Sigmoid colon (tissue), 7 donors: Measurements from ENCODE around the gene OR8D2. TPM values are rescaled to one million over a fixed set of nuclear protein-coding genes. Genes with fewer than 3 reads are reported as not detected.

Experiments used
- DNase-seq: peaks from one replicate; pipeline ENCODE4 v3.0.0-alpha.2; 2019
- H3K27ac ChIP-seq, 4 donors: fragments of 200-600 bp; sonication (generic); one replicate each; pipeline ENCODE4 v1.5.1; 2016 to 2019; ENCODE audit warnings: mild to moderate bottlenecking in 1 of 4
- H3K27me3 ChIP-seq, 3 donors: fragments of 200-600 bp; sonication (generic); one replicate each; pipeline ENCODE4 v1.5.1; 2019; ENCODE audit warnings: mild to moderate bottlenecking in 1 of 3
- H3K36me3 ChIP-seq, 4 donors: fragments of 200-600 bp; sonication (generic); one replicate each; pipeline ENCODE4 v1.5.1; 2016 to 2019
- H3K4me1 ChIP-seq, 4 donors: fragments of 200-600 bp; sonication (generic); one replicate each; pipeline ENCODE4 v1.5.1; 2017 to 2019
- H3K4me3 ChIP-seq, 4 donors: fragments of 200-600 bp; sonication (generic); one replicate each; pipeline ENCODE4 v1.5.1; 2017 to 2019; ENCODE audit warnings: mild to moderate bottlenecking in 2 of 4, moderate library complexity in 1 of 4
- H3K9me3 ChIP-seq, 4 donors: fragments of 200-600 bp in 3 of 4; sonication (generic) in 3 of 4; one replicate each; pipeline versions ENCODE4 v1.5.1 to v1.6.1; 2013 to 2019
- CTCF ChIP-seq, 4 experiments: fragments of 450-650 bp in 3 of 4; fragments of 200-600 bp in 1 of 4; IDR thresholded peaks; one replicate each; pipeline ENCODE4 v1.5.1; 2016 to 2019; ENCODE audit warnings: antibody characterized with exemption in 4 of 4, mild to moderate bottlenecking in 3 of 4, moderate library complexity in 2 of 4
- EP300 ChIP-seq, 4 donors: sonication (generic); formaldehyde crosslinking; IDR thresholded peaks; one replicate each; pipeline ENCODE4 v1.6.1; 2017; ENCODE audit warnings: antibody characterized with exemption in 4 of 4
- POLR2A ChIP-seq, 2 donors: fragments of 450-650 bp; IDR thresholded peaks; one replicate each; pipeline ENCODE4 v1.6.1; 2016; ENCODE audit warnings: antibody characterized with exemption in 2 of 2, mild to moderate bottlenecking in 2 of 2, moderate library complexity in 2 of 2
- POLR2AphosphoS5 ChIP-seq, 4 donors: sonication (generic); formaldehyde crosslinking; IDR thresholded peaks; one replicate each; pipeline ENCODE4 v1.6.1; 2017; ENCODE audit warnings: antibody characterized with exemption in 4 of 4
- whole genome bisulfite sequencing, 2 donors: extraction: QIAGEN DNeasy Blood & Tissue Kit; methylation state at CpG; one replicate each; pipeline ENCODE4 v1.1.7; 2013; 5-methylcytosine and 5-hydroxymethylcytosine counted together
- intact Hi-C: fragments of 100-400 bp; cut with DNase I; formaldehyde crosslinking; loops from one replicate; pipeline ENCODE4 v1.15.1; 2023
- polyA plus RNA-seq, 3 donors: library from polyadenylated mRNA; stranded (reverse); fragments of 200-250 nt; gene quantifications; one replicate each; pipeline ENCODE4 v1.2.3, GENCODE V29; 2013
- total RNA-seq, 4 donors: library from RNA; depleted of rRNA; stranded (reverse); fragments of >200 nt; gene quantifications; one replicate each; pipeline ENCODE4 v1.1.0, GENCODE V29; 2016
- donor health status: healthy with polysubstance abuse.
- donor health status: Bipolar disorder and iron deficiency.
- donor health status: healthy.

OR8D2 gene
- total RNA-seq (not detected), polyA plus RNA-seq (not detected)

- no peak for TF ChIP-seq CTCF (IDR thresholded peaks at IDR 0.05)
- TF ChIP-seq EP300 (IDR thresholded peaks at IDR 0.05): no peak
- TF ChIP-seq POLR2A (IDR thresholded peaks at IDR 0.05): no peak
- TF ChIP-seq POLR2AphosphoS5 (IDR thresholded peaks at IDR 0.05): no peak
- intact Hi-C loops: no loop called here
- no peaks in the 10 kb centered on the region for H3K27me3 ChIP-seq
- H3K4me1 ChIP-seq: no peaks in the 10 kb centered on the region
- no peaks in the 10 kb centered on the region for H3K9me3 ChIP-seq
- no peak within 1 kb of the TSS for H3K4me3 ChIP-seq
- no peak for DNase-seq
- no peaks in the 10 kb centered on the region for H3K36me3 ChIP-seq
- 62 to 78% methylated on average over 1 of the region's 1 CpG for WGBS, 2 donors
- H3K27ac ChIP-seq: no peak within 1 kb of the TSS
Measured at GRCh38 chr11:124320097-124320496, at the start of gene OR8D2. OR8D2 (minus strand) TSS chr11:124320197; CDS start chr11:124320197, 0 bp downstream.

- Histone ChIP-seq H3K27me3 (no peaks in the 10 kb centered on the region), H3K36me3 (no peaks in the 10 kb centered on the region), H3K9me3 (no peaks in the 10 kb centered on the region), H3K27ac (no peak overlapping the region), H3K4me1 (no peaks in the 10 kb centered on the region), H3K4me3 (no peak overlapping the region)
- 34 to 35% methylated on average over 2 of the region's 2 CpGs for WGBS, 2 donors
- intact Hi-C loops: no loop called here
- no peak for DNase-seq
- TF ChIP-seq POLR2AphosphoS5 (IDR thresholded peaks at IDR 0.05) (no peak), POLR2A (IDR thresholded peaks at IDR 0.05) (no peak), EP300 (IDR thresholded peaks at IDR 0.05) (no peak), CTCF (IDR thresholded peaks at IDR 0.05) (no peak)
Measured at GRCh38 chr11:124359566-124359965, 39.6 kb upstream of the OR8D2 start.

GRCh38 chr11:124346311-124346955 is 26.4 kb upstream of the OR8D2 start:
- no peaks in the 10 kb centered on the region for H3K4me1 ChIP-seq
- no peak for TF ChIP-seq POLR2A (IDR thresholded peaks at IDR 0.05)
- WGBS, 2 donors: 29 to 38% methylated on average over 3 of the region's 3 CpGs
- no peaks in the 10 kb centered on the region for H3K27me3 ChIP-seq
- H3K36me3 ChIP-seq: no peaks in the 10 kb centered on the region
- H3K9me3 ChIP-seq: no peaks in the 10 kb centered on the region
- no peak overlapping the region for H3K4me3 ChIP-seq
- intact Hi-C loops: no loop called here
- no peak for DNase-seq
- H3K27ac ChIP-seq: no peak overlapping the region

- Histone ChIP-seq H3K27me3 (no peaks in the 10 kb centered on the region), H3K36me3 (no peaks in the 10 kb centered on the region), H3K4me1 (no peaks in the 10 kb centered on the region), H3K9me3 (no peaks in the 10 kb centered on the region), H3K27ac (no peak overlapping the region), H3K4me3 (no peak overlapping the region)
- no peak for DNase-seq
- TF ChIP-seq POLR2A (IDR thresholded peaks at IDR 0.05): no peak
- TF ChIP-seq POLR2AphosphoS5 (IDR thresholded peaks at IDR 0.05): no peak
- TF ChIP-seq CTCF (IDR thresholded peaks at IDR 0.05): no peak
- TF ChIP-seq EP300 (IDR thresholded peaks at IDR 0.05): no peak
- intact Hi-C loops: no loop called here
- WGBS, 2 donors: 76 to 78% methylated on average over 5 of the region's 5 CpGs
Measured at GRCh38 chr11:124344346-124344745, 24.3 kb upstream of the OR8D2 start.

GRCh38 chr11:124340142-124340447 is 20.1 kb upstream of the OR8D2 start:
- DNase-seq: no peak
- Histone ChIP-seq H3K4me1 (no peaks in the 10 kb centered on the region), H3K9me3 (no peaks in the 10 kb centered on the region), H3K27me3 (no peaks in the 10 kb centered on the region), H3K4me3 (no peak overlapping the region), H3K27ac (no peak overlapping the region), H3K36me3 (no peaks in the 10 kb centered on the region)
- TF ChIP-seq POLR2A (IDR thresholded peaks at IDR 0.05) (no peak), POLR2AphosphoS5 (IDR thresholded peaks at IDR 0.05) (no peak), CTCF (IDR thresholded peaks at IDR 0.05) (no peak), EP300 (IDR thresholded peaks at IDR 0.05) (no peak)
- intact Hi-C loops: no loop called here
- 26 to 76% methylated on average over 2 of the region's 2 CpGs for WGBS, 2 donors
